GM12891 (cell line): Measurements from ENCODE around the gene MFSD12.

Experiments
- POLR2A ChIP-seq: IDR thresholded peaks from 2 replicates; pipeline ENCODE4 v1.6.1; 2011; ENCODE audit warnings: low read depth, low read length, control low read depth
- TAF1 ChIP-seq: IDR thresholded peaks from 2 replicates; pipeline ENCODE4 v1.6.1; 2011; ENCODE audit warnings: low read depth, low read length, control low read depth

DNA sequence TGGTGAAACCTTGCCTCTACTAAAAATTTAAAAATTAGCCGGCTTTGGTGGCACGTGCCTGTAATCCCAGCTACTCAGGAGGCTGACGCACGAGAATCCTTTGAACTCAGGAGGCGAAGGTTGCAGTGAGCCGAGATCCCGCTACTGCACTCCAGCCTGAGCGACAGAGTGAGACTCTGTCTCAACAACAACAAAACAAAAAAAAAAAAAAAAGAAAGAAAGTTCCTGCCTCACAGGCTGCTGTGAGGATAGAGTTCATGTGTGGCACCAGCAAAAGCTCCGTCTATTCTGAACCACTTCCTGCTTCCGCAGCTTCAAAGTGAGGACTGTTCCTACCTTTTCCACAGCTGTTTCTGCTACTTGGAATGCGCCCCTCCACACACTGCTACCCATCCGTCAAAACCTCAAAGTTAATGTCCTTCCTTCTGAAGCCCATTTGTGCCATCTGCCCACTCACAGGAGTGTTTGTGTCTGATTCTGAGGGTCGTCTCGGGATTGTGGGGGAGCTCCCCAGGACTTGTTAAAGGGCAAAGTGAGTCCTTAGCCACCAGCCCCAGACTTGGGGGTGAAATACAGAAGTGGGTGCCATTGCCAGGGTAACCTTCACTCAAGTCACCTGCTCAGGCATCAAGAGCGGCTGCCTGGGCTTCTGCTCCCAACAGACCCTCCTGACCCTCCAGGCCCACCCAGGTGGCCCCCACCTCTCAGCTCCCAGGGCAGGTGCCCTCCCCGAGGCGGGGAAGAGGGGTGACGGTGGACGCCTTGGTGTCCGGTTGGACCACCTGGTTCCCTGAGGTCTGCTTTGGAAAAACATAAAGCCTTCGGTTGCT, 2.9 kb downstream of the MFSD12 start:
- TF ChIP-seq POLR2A (no peak), TAF1 (no peak)
